DMS 273 treated with DMSO at 0.1 percent for 48 hours (cell line): ENCODE data around the gene TFCP2L1.
"Not testable (repeated sequence)": the region's sequence is repeated elsewhere in the genome, so short reads cannot be mapped to it uniquely, and the experiment has no call there.

Experiments used
- DNase-seq: peaks from one replicate; lab custom pipeline; 2025; lab: John Stamatoyannopoulos, UW

Gene TFCP2L1

DNA sequence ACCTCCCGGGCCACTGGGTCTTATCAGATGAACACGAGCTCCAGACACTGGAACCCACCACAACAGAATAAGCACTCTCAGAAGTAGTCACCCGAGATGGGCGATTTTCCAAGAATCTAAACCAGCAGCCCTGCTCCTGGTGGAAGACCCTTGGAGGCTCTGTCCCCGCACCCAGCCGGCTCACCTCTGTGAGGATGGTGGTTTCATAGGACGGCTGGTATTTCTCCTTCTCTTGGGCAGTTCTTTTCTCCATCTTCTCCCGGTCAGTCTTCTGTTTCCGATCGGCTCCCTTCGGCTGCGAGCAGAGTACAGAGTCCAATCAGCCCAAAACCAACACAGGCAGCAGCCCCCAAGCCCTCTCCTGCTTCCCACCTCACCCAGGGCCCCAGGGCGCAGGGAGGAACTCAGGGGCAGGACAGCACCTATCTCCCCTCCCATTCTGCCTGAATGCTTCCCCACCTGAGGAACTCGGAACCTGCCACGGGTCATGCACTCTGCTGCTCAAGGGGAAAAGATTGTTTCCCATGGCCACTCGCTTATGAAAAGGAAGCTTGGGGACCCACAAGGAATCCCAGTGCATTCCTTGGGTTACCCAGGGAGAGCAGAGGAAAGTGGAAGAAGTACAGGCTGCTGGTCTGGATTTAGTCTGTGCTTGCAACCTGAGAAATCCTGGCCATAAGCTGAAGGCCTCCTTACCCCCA is 42.7 kb downstream of the TFCP2L1 start:
- no peak for DNase-seq

DNA sequence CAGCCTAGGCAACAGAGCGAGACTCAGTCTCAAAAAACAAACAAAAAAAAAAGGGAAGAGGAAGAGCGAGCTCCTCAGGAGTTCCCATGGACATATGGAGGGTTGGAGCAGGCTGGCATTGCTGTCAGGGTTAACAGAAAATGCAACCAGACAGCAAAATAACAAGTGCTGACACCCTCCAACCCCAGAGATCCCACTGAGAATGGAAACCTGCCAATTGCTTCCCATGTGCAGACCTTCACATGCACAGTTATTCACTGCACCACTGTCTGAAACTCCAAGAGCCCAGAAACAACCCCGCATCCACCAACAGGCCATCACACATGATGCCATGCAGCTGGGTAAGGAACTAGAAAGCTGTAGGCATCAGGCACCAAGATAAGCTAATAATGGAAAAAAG is 43.5 kb downstream of the TFCP2L1 start:
- no peak for DNase-seq

DNA sequence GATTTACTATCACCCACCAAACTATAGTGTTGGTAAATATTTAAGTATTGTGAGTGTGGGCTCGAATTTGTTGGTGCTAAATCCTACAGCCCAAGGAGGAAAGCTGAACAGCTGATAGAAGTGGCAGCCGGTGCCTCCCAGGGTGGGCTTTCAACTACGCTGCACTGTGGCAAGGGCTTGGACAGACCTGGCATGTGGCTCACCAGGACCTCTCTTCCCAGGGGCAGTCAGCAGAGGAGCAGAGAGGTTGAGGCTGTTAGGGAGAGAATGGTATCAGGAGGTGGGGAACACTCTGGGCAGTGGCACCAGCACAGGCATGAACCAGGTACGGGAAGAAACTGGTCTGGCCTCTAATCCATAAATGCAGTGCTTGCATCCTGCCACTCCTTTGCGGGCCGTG is 44.6 kb downstream of the TFCP2L1 start:
- no peak for DNase-seq

DNA sequence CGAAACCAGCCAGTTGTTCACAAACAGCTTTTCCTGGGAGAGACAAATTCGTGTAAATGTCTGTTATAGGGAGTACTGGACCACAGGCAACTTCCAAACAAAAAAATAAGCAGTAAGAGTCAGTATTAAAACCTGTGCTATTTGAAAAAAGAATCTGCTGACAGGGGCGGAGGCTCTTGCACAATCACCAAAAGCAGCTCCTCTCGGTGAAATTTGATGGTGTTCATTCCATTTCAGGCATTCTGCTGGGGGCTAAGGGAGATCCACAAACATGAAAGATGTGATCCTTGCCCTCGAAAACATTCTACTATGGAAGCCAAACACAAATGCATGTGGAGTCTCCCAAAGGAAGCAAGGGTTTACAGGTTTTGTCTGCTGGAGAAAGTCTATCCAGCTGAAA is 45.0 kb downstream of the TFCP2L1 start:
- no peak for DNase-seq

DNA sequence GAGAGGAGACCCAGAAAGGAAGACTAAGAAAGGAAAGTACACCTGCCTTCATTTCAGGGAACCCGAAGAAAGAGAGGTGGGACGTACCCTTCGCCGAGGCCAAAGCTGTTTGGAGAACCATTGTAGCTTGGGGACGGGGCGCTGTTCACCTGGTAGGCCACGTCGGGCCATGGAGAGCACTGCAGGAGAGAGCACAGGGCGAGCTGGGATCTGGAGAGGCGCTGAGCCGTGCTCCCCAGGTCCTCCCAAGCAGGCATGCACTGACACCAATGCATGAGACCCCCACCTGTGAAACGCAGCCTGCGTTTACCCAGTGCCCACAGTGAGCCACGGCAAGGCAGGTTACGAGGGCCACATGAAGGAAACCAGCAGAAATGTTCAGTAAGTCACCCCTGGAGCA is 45.5 kb downstream of the TFCP2L1 start:
- no peak for DNase-seq

DNA sequence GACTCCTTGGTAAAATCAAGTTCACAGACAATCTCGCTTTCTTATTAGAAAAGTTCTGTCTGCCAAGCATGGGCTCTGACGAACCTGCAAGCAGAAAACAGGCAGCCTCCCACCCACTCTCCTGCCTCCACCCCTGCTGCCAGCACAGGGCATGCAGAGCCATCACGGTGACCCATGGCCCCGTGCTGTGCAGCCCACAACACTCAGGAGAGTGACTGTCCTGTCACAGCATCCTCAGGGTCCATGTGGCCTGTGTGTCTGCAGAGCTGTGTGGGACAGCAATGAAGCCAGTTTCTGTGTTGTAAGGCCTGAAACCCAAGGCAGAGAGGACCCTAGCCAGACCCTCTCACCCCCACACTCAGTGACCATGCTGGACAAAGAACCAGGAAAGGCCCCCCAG is 46.2 kb downstream of the TFCP2L1 start:
- no peak for DNase-seq

DNA sequence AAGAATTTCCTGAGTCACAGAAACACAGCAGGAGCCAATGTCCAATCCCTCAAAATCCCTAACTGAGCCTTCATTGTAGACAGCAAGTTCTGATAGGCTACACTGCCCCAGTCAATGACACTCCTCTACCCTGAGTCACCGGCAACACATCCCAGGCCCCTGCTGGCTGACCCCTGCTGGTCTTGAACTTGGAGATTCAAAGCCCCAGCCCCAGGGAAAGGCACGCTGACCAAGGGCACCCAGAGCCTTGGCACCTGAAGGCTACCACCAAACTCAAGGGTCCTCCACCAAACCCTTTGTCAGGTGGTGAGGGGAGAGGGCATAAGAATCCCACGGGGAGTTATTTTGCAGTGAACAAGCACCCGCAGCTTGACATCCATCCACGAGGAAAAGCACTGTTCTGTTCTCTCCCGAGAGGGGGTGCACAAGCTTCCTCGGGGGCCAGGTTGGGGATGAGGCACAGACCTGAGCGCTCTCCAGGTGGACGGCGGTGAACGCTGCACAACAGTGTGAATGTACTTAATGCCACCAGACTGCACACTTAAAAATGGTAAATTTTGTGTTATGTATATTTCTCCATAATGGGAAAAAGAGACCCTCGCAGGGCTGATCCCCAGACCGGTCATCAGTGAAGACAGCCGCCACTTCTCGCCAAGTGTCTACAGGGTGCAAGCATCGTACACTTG is 46.9 kb downstream of the TFCP2L1 start:
- DNase-seq = no peak

DNA sequence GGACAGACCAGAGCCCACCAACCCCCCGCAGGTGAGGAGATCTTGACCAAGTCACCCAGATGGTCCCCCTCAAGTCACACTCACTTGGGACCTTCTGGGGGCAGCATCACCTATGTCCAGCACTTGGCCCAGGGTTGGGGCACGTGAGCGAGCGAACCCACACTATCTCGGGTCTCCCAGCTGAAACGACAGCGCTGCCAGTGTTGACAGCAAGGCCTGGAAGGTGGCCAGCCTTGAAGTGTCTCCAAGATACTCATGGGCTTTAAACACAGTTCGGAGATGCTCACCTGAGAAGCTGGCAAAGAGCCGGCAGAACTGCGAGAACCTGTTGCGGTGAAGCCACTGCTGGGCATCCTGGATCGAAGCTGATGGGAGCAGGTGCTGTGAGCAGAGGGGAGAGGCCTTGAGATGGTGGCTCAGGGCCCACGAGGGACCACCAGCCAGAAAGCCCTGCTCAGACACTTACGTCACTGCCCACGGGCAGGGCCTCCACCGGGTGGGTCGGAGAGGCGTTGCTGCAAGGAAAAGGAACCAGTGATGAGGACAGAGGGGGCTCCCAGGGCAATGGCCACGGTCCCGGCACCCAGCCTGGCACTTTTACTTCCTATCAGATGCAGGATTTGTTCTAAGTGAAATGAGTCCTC is 47.5 kb downstream of the TFCP2L1 start:
- no peak for DNase-seq

DNA sequence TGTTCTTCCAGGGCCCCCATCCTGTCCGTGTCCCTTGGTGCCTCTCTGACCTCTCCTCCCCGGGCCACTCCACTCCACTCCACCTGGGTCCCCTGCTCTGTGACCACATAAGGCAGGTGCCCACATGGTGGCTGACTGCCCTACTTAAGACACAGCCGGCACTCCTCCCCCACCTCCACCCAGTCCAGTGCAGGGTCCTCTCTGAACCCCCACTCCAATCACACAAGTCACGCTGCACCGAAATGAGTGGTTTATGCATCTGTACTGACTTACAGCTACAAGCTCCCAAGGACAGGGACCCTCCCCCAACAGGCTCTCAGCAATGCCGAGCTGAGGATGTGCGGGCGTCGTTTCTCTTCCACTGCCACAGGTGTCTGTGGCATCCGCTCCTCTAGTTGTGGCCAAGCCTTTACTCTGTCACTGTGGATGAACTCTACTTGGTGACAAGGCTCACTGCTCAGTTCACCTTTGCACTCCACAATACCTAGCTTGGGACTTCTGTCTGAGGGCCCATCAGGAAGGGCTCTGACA is 48.3 kb downstream of the TFCP2L1 start:
- no peak for DNase-seq

DNA sequence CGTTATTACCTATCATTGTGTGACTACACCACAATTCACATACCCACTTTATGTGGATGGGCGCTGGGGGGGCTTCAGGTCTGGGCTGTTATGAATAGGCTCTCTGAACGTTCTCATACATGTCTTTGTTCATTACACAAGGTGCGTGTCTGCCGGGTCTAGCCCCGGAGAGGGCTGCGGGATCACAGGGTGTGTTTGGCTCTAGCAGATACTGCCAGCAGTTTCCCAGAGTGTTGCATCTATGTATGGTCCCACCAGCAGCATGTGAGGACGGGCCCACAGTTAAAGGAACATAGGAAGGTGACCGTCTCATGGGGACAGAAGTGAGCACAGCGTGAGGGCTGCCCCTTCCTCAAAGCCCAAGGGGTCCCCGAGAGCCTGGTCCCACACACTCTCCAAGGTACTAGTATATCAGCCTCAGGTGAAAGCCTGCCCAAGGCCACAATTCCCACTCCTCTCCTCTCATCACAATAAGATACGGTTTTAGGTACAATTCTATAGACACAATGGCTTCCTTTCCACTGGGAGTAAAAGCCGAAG is 48.8 kb downstream of the TFCP2L1 start:
- DNase-seq = no peak

DNA sequence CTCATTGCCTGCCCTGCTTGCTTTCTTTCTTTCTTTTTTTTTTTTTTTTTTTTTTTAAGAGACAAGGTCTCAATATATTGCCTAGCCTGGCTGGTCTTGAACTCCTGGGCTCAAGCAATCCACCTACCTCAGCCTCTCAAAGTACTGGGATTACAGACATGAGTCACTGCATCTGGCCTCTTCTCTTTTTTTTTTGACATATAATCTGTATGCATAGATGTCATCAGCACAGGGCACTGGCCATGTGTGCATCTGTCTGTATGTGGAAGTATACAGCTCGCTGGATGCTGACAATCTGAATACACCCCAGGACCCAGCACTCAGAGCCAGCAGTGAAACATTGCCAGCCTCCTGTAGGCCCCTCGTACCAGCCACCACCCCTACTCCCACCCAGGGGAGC is 49.5 kb downstream of the TFCP2L1 start:
- DNase-seq = no peak

DNA sequence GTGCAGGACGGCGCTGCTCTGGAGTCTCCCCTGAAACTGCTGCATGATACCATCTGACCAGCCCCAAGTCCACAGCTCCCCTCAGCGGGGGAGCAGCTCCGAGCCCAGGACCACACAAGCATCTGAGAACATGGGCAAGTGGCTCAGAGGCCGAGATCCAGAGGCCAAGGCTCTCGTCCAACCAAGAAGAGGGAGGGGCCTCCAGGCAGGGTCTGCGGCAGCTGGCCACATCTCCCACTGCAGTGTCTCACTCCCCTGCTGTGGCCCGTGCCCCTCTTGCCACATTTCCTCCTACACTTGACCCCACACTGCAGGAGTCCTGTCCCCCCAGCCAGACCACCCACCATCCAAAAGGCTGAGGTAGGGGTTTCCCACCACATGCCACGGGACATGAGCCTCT is 50.2 kb downstream of the TFCP2L1 start:
- DNase-seq = no peak

DNA sequence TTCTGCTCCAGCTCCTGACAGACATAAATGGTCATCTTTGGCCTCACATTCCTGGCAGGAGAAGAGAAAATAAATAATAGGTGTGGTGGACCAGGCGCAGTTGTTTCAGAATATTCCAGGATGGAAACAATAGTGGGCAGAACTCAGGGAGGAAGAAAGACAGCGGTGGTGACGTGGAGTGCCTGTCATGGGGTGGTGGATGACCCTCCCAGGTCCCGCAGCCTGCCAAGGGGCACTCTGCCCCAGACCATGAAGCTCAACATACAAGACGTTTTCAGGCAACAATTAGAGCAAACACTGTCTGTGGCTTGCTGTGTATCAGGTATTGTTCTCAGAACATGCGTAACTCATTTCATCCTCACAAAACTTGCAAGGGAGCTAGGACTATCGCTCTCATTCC is 50.9 kb downstream of the TFCP2L1 start:
- no peak for DNase-seq

DNA sequence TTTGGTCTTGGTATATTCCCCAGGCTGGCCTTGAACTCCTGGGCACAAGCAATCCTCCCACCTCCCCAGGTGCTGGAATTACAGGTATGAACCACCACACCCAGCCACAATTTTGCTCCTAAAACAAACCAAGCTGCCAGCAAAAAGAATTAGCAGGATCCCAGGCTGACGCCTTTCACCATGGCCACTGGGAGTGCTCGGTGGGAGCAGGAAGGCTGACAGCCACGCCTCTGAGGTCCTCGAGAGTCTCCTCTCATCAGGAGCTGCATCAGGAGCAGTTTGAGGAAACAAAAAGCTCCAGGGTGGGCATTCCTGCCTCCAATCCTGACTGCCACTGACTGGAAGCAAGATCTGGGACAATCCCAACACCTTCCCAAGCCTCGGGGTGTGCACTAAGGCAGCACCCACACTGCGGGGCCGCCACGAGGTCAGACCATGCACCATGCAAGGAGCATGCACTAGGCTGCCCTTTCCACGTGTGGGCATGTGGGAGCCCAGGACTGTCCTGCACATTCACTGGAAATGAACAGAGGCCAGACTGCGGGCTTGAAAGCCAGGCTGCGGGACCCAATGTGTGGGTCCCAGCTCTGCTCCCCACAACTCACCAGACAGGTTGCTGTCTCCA is 51.4 kb downstream of the TFCP2L1 start:
- no peak for DNase-seq

DNA sequence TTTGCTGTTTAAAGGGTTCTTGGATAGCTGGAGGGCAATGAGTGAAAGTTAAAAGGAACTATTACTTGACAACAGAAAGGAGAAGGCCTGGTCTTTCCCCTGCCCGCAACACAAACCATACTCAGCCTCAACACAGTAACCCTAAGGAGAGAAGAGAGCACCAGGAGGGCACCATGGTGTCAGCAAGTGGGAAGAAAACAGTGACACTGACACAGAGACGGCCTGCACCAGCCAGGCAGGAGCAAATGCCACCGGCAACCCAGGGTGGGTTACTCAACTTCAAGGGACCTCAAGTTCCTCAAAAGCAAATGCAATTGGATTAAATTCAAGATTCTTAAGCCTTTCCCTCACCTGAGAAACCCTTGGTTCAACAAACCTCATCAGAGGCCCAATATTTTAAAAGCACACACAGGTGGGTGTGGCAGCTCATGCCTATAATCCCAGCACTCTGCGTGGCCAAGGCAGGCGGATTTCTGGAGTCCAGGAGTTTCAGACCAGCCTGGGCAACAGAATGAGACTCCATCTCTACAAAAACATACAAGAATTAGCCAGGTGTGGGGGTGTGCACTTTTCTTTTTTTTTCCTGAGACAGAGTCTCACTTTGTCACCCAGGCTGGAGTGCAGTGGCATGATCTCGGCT is 52.3 kb downstream of the TFCP2L1 start:
- no peak for DNase-seq

DNA sequence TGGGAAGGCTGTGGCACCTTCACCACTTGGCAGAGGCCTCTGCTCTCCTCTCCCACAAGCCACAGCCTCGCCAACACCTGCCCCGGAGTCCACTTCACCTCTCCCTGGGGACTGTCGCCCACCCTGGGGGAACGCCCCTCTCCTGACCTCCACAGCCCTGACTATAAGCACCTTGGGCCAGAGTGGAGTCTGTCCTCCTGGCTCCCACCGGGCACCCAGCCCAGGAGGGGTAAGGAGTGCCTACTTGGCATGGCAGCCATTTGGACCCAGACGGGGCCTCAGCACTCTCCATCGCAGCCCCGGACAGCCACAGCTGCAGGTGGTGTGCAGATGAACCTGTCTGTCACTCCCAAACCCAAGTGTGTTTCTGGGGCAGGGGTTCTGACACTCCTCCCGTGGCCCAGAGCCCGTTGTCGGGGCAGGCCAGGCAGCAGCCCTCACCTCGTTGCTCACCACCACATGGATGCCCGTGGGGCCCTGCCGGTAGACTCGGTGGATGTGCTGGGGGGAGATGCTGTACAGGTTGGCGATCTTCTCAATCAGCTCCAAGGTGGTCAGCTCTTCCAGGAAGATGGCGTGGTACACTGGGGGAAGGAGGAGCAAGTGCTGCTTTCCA is 53.5 kb downstream of the TFCP2L1 start:
- DNase-seq = no peak

DNA sequence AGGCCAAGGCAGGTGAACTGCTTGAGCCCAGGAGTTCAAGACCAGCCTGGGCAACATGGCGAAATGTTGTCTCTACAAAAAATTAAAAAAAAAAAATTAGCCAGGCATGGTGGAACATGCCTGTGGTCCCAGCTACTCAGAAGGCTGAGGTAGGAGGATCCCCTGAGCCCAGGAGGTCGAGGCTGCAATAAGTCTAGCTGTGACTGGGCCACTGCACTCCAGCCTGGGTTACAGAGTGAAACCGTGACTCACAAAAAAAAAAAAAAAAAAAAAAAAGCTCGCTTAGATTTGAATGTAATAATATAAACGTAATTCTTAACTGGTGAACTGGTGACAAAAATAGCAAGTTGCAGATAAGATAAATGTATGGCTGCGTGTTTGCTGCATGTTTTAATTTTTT is 56.5 kb downstream of the TFCP2L1 start:
- no peak for DNase-seq

DNA sequence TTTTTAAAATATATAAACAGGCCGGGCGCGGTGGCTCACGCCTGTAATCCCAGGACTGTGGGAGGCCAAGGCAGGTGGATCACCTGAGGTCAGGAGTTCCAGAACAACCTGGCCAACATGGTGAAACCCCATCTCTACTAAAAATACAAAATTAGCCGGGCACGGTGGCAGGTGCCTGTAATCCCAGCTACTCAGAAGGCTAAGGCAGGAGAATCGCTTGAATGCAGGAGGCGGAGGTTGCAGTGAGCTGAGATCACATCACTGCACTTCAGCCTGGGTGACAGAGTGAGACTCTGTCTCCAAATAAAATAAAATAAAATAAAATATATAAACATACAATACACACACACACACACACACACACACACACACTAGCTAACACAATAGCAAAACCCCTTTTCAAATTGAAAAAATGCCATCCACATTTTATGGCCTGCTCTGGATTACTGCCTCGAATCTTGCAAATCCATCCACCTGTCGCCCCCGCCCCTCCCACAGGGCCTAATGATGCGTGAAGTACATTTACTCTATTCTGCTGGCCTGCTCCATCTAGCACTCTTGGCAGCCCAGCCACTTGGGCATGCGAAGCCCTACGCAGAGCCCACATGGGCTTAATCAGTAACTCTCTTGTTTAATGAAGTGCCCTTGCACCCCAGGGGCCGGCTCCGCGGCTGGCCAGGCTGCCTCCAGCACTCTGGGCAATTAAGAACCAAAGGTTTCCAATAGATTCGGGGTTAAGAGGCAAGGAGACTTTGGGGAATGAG is 57.4 kb downstream of the TFCP2L1 start:
- not testable (repeated sequence) for DNase-seq

DNA sequence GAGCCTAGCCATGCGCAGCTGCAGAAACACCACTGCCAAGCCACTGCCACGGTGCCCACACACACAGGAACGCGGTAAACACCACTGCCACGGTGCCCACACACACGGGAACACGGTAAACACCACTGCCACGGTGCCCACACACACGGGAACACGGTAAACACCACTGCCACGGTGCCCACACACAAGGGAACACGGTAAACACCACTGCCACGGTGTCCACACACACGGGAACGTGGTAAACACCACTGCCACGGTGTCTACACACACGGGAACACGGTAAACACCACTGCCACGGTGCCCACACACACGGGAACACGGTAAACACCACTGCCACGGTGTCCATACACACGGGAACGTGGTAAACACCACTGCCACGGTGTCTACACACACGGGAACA is 59.3 kb downstream of the TFCP2L1 start:
- DNase-seq = not testable (repeated sequence)

DNA sequence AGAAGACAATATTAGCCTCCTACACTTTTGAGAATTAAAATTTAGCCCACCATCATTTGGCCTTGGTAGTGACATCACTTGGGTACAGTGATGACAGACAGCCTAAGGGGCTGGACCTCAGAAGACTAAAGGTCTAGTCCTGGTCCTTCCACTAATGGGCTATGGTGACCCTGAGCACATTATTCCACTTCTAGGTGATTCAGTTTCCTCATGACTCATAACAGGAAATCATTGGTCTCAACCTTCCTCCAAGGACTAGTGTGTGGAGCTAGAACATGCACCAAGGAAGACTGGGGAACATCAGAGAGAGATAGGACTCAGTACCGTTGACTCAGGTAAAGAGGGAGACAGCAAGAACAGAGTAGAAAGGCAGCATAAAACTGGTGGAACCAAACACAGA is 64.0 kb downstream of the TFCP2L1 start:
- no peak for DNase-seq

DNA sequence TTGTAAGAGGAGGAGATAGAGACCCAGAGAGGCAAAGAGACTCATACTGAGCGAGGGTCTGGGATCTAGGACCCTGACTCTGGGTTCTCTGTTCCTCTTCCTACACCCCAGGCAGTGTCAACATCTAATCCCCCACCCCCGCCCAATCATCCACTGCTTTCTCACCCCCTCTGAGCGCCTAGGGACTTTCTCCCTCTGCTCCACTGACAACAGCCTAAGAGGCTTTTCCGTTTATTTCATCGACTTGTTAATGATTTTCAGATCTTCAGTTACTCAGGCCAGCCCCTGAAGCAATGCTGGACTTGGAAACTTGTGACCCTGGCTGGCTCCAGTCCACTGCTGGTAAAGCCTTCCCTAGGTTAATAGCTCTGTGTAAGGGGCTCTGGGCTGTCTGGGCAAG is 65.1 kb downstream of the TFCP2L1 start:
- no peak for DNase-seq
